8988T (cell line): Measurements from ENCODE around the gene AZGP1.
"Not testable (repeated sequence)": the region's sequence is repeated elsewhere in the genome, so short reads cannot be mapped to it uniquely, and the experiment has no call there.

Source experiments
- DNase-seq: peaks from one replicate; pipeline ENCODE4 v3.0.0; 2011

Gene AZGP1

GRCh38 chr7:99949645-99950228, 26.1 kb downstream of the AZGP1 start:
- DNase-seq = no peak

DNA sequence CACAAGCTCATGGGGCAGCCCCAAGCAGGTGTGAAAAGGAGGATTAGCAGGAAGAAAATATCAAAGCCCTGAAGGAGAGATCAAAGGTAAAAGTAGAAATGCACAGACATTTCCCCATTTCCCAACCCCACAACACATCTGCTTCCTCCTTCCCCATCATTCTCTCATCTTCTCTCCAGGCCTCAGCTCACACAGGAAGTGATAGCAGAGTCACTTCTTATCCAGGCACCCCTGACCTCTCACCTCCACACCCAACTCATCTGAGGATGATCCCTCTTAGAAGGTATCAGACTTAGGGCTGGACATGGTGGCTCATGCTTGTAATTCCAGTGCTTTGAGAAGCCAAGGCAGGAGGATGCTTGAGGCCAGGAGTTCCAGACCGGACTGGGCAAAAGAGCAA, 28.2 kb downstream of the AZGP1 start:
- no peak for DNase-seq

GRCh38 chr7:99944497-99945070, 31.2 kb downstream of the AZGP1 start:
- no peak for DNase-seq

GRCh38 chr7:99943641-99944496, 32.0 kb downstream of the AZGP1 start:
- no peak for DNase-seq

DNA sequence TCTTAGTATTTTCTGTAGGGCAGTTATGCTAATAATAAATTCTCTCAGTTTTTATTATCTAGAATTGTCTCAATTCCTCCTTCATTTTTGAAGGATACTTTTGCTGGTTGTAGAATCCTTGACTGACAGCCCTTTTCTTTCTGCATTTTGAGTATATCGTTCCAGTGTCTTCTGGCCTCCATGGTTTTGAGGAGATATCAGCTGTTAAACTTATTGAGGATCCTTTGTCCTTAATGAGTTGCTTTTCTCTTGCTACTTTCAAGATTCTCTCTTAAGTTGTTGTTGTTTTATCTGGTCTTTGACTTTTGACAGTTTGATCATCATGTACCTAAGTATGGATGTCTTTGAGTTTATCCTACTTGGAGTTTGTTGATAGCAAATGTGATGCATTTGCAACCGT, 37.5 kb downstream of the AZGP1 start:
- DNase-seq = no peak

DNA sequence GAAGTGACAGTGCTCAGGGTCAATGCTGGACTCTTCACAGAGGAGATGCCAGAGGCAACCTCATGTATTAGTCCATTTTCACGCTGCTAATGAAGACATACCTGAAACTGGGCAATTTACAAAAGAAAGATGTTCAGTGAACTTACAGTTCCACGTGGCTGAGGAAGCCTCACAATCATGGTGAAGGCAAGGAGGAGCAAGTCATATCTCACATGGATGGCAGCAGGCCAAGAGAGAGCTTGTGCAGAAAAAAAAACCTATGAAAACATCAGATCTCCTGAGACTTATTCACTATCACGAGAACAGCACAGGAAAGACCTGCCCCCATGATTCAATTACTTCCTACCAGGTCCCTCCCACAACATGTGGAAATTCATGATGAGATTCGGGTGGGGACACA, 40.8 kb downstream of the AZGP1 start:
- DNase-seq = not testable (repeated sequence)

GRCh38 chr7:99930376-99930775, 45.5 kb downstream of the AZGP1 start:
- DNase-seq = no peak

DNA sequence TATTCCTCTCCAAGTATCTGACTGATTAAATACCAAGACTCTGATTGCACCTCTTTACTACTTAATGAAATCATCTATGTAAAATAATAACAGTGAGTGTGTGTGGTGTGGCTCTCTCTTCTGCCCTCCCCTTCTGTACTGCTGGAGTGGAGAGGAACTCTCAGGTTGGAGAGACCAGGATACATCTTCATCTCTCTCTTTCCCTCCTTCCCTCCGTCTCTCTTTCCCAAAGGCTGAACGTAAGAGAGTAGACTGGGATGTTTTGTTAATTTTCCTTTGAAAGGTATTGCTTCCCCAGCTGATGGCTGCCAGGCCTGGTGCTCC, 46.1 kb downstream of the AZGP1 start:
- no peak for DNase-seq

DNA sequence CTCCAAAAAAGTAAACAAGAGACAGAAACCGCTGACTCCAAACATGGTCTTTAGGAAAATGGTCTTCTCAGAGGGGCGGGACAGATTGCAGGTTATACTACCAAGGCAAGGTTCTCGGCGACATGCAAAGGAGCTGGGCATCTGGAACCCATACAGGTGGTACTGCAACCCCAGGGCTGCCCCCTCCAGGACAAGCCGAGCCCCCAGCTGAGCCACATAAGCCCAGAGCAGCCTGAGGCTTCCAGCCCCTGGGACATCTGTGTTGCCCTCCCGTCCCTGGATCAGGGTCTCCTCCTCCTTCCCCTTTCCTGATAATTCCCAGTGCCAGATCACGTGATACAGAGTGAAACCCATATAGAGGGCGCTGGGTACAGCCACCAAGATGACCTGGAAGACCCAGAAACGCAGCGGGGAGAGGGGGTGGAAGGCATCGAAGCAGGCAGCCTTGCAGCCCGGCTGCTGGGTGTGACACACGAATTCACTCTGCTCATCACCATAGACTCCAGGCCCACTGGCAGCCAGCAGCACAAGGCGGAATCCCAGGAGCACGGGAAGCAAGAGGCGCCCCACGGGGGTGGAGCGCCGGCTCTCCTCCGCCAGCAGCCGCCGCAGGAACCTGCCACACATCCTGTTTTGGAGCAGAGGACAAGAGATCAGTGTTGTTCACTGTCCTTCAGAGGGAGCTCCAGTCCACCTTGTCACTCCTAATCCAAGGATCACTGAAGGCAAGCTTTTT, 46.7 kb downstream of the AZGP1 start, which contains the start of gene GJC3:
Gene GJC3 (minus strand): TSS at position 627 of the 736 bp plus-strand sequence. CDS start 0 bp downstream, at position 627.
- peak; percentile 61 for DNase-seq

DNA sequence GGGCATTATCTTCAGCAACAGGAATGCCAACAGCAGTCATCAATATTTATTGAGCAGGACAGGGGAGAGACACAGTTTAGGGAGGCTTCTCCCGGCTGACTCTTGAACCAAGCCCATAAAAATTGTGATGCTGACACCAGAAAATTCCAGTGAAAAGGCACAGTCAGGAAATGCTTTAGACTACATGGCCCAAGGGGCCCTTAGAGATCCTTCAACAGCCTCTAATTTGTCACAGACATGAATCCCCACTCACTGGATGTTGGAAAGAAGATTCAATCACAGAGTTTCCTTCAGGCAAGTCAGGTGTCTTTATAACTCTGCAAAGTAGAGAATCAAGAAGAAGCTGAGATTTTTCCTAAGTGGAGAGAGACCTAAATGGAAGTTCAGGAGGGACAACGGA, 47.6 kb downstream of the AZGP1 start:
- DNase-seq = no peak

DNA sequence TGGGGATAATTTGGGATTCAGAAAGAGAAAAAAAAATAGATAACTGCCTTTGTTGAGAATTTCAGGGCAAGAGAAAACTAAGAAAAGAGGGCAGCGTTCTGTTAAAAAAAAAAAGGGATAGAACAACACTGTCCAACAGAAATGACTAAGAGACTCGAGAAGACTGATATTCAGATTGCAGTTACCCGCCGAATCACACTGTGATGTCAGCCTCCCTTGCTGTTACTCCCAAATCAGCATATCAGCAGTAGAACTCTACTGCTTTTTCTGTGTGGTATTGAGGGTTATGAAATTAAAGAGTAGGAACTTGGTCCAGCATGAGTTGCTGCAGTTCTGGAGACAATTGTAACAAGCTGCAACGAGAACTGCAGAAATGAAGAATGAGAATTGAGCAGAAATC, 48.3 kb downstream of the AZGP1 start:
- DNase-seq = no peak

DNA sequence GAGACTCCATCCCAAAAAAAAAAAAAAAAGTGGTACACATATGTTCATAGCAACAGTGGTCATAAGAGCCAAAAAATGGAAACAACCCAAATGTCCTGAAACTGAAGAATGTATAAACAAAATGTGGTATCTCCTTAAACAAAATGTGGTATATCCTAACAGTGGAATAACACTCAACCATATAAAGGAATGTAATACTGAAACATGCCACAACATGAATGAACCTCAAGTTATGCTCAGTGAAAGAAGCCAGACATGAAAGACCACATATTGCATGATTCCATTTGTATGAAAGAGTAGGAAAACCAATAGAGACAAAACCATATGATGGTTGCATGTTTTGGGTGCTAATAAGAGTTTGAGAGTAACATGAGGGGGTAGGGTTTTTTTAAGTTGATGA, 49.5 kb downstream of the AZGP1 start:
- DNase-seq = no peak

GRCh38 chr7:99923200-99923599, 52.6 kb downstream of the AZGP1 start:
- DNase-seq = no peak

DNA sequence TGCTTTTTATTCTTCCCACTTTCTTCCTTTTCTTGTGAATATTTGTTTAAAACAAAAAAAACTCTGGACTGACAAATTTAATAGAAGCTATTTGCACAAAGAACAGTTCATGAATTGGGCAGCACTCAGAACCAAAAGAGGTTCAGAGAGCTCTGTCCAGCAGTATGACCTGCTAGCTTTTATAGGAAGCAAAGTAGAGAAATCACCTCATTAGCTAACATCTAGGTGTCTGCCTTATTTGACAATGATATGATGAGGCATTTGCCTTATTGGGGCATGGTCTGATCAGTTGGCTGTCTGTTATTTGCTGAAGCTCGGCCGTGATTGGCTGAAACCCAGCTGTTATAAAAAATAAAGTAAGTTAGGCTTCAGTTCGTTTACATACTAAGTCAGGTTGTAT, 55.7 kb downstream of the AZGP1 start:
- no peak for DNase-seq

GRCh38 chr7:99919814-99920112, 56.1 kb downstream of the AZGP1 start:
- no peak for DNase-seq

GRCh38 chr7:99918959-99919813, 56.6 kb downstream of the AZGP1 start, which contains the start of gene TRIM4:
Gene TRIM4 (minus strand): TSS chr7:99919530. CDS start chr7:99919401, 129 bp downstream.
- peak; percentile 77 for DNase-seq
